ENCODE measurements around the gene DCDC1. TPM values are rescaled to one million over a fixed set of nuclear protein-coding genes. Genes with fewer than 3 reads are reported as not detected.

Gene DCDC1
- total RNA-seq, 4 donors from 2014 or later, result 0.05 to 0.81 (median 0.42) TPM; not detected in 1

DNA sequence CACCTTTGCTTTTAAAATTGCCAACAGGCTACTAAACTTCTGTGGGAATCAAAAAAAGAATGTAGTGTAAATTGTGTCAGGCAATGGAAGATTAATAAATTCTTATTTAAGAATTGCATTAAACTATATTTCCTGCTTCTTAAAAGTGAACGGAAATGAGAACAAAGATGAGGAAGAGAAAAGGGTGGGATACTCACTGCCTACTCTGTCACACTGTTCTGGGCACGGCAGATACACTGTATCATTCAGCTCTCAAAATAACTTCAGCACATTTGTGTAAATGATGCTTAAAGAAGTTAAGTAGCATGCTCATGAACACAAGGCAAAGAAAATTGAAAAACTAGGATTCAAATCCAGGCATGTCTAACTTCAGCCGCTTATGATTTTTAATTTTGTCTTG, 218.7 kb downstream of the DCDC1 start:
- no peak for TF ChIP-seq POLR2A (IDR thresholded peaks at IDR 0.05)
- TF ChIP-seq, protein P1, sequence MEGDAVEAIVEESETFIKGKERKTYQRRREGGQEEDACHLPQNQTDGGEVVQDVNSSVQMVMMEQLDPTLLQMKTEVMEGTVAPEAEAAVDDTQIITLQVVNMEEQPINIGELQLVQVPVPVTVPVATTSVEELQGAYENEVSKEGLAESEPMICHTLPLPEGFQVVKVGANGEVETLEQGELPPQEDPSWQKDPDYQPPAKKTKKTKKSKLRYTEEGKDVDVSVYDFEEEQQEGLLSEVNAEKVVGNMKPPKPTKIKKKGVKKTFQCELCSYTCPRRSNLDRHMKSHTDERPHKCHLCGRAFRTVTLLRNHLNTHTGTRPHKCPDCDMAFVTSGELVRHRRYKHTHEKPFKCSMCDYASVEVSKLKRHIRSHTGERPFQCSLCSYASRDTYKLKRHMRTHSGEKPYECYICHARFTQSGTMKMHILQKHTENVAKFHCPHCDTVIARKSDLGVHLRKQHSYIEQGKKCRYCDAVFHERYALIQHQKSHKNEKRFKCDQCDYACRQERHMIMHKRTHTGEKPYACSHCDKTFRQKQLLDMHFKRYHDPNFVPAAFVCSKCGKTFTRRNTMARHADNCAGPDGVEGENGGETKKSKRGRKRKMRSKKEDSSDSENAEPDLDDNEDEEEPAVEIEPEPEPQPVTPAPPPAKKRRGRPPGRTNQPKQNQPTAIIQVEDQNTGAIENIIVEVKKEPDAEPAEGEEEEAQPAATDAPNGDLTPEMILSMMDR (IDR thresholded peaks at IDR 0.05), result no peak
- 76 to 77% methylated on average over 3 of the region's 3 CpGs for WGBS, 2 donors
- intact Hi-C loops (cut with DNase I; ENCODE audit: low total_unique reads), result no loop called here
- H3K4me3 ChIP-seq (ENCODE audit: low read depth, poor library complexity, severe bottlenecking), result no peak overlapping the region
- DNase-seq (ENCODE audit: low spot score in 2 of 2), result no peak

DNA sequence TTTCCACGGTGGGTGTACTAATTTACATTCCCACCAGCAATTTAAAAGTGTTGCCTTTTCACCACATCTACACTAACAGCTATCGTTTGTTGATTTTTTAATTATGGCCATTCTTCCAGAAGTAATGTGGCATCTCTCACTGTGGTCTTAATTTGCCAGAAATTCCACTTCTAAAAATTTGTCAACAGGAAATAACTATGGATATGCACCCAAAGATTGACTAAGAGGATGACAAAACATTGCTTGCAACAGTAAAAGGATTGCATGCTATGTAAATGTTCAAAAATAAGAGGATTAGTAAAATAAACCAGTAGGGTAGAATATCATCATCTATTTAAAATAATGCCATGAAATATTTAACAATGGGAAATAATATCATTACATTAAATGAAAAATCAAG, 219.5 kb downstream of the DCDC1 start:
- WGBS, 2 donors, result 88 to 93% methylated on average over 2 of the region's 2 CpGs
- TF ChIP-seq, protein P1 (IDR thresholded peaks at IDR 0.05), result no peak
- intact Hi-C loops (cut with DNase I; ENCODE audit: low total_unique reads), result no loop called here
- no peak for DNase-seq (ENCODE audit: low spot score in 2 of 2)
- no peak overlapping the region for H3K4me3 ChIP-seq (ENCODE audit: low read depth, poor library complexity, severe bottlenecking)

DNA sequence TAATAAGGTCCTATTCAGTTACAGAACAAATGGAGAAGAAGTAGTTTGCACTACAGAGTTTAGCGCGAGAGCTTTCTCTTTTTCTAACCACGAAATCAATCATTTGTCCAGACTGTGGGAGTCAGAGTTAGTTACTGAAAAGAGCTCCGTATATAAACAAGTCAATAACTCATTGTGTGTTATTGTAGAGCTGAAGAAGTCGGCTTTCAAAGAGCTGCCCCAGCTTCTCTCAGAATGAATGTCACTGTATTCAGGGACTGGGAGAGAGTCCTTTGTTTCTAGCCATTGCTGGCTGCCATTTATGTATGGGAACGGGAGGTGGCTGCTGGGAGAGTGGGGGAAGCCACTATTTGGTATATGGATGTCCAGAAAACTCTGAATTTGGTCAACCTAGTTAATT, 227.8 kb downstream of the DCDC1 start:
- intact Hi-C loops (cut with DNase I; ENCODE audit: low total_unique reads), result no loop called here
- DNase-seq (ENCODE audit: low spot score in 2 of 2), result no peak
- no peak overlapping the region for H3K4me3 ChIP-seq (ENCODE audit: low read depth, poor library complexity, severe bottlenecking)
- 55 to 57% methylated on average over 6 of the region's 6 CpGs for WGBS, 2 donors
- TF ChIP-seq POLR2A (IDR thresholded peaks at IDR 0.05), result no peak
- TF ChIP-seq, protein P1 (IDR thresholded peaks at IDR 0.05), result no peak

DNA sequence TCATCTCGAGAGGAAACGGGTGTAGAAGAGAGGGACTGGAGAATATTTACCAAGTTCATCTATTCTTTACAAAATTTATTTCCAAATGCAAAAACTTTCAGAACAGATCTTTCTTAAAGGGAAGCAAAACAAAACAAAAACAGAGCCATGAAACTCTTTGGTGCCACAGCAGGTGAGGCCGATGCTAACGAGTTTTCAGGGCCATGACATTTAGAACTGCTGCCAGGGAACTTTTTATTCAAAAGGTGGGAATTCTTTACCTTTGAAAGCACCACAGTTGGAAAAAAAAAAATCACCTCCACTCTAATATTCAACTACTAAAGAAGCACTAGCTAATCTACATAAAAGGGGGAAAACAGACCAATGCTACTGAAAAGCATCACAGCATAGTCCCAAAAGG, 230.1 kb downstream of the DCDC1 start:
- intact Hi-C loops (cut with DNase I; ENCODE audit: low total_unique reads), result no loop called here
- no peak for TF ChIP-seq POLR2A (IDR thresholded peaks at IDR 0.05)
- TF ChIP-seq, protein P1 (IDR thresholded peaks at IDR 0.05), result no peak
- H3K4me3 ChIP-seq (ENCODE audit: low read depth, poor library complexity, severe bottlenecking), result no peak overlapping the region
- 66 to 76% methylated on average over 4 of the region's 4 CpGs for WGBS, 2 donors
- no peak for DNase-seq (ENCODE audit: low spot score in 2 of 2)

DNA sequence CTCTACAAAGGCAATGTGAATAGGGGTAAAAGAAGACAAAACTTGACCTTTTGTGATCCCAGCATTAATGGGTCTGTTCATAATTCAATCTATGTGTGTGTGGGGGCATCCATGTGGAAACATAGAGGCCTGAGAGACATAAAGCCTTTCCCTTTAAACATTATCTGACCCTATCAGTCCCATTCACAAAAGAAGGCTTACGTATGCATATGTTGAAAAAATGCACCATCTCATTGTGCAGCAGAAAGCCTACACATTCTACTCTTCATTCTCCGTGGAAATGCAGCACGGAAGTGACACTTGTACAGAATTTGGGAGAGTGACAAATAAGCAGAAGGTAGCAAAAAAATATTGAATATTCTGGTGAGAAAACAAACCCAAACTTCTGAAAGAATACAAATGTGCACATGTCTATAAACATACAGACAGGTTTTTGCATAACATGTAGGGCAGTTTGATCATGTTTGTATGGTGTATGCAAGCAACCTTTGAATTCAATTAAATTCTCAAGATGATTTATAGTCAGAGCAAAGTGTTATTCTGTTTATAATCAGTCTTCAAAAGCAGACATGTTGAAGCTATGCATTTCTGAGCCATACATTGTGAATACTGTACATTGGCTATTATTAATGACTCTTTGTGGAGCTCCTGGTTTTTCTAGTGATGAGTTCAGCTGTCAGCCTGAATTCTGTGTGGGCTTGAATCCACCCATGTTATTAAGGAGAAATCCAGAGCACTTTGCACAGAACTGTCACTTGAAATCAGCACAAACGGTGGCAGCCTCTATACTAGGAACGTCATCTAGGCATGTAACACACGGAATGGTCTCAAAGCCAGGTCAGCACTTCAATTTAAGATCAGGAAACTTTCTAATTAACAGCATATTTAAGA, 236.8 kb downstream of the DCDC1 start:
- H3K4me3 ChIP-seq (ENCODE audit: low read depth, poor library complexity, severe bottlenecking), result no peak overlapping the region
- WGBS, 2 donors, result 53 to 54% methylated on average over 6 of the region's 6 CpGs
- intact Hi-C loops (cut with DNase I; ENCODE audit: low total_unique reads), result no loop called here
- TF ChIP-seq POLR2A (IDR thresholded peaks at IDR 0.05), result no peak
- TF ChIP-seq, protein P1 (IDR thresholded peaks at IDR 0.05), result no peak
- DNase-seq (ENCODE audit: low spot score in 2 of 2), result no peak

Data from lower leg skin (tissue), 4 donors.